ENCODE data around the gene CDH10. TPM values are rescaled to one million over a fixed set of nuclear protein-coding genes. Genes with fewer than 3 reads are reported as not detected.

The CDH10 gene
- total and polyA plus RNA-seq, 2 of the 4 experiments (the other 2 are of a cell fraction): 0.18 to 0.21 TPM

GRCh38 chr5:24632353-24632752 is 12.4 kb downstream of the CDH10 start:
- Histone ChIP-seq H4K91ac (ENCODE audit: insufficient read depth, low read depth, low read length) (no peak overlapping the region), H3K9me3 (ENCODE audit: control insufficient read depth, insufficient read depth, low read length) (no peaks in the 10 kb centered on the region), H3K56ac (ENCODE audit: extremely low read depth, insufficient read depth, low read length) (no peak overlapping the region), H3K79me1 (ENCODE audit: low read depth in 1 of 2, low read length in 2 of 2) (no peaks in the 10 kb centered on the region), H3K23ac (ENCODE audit: low read depth, low read length) (no peak overlapping the region), H3K4me2 (ENCODE audit: low read depth, low read length) (no peak overlapping the region), H4K20me1 (ENCODE audit: insufficient read depth, low read length) (no peaks in the 10 kb centered on the region), H2BK20ac (ENCODE audit: low read depth, low read length) (no peak overlapping the region), H3K36me3 (ENCODE audit: control insufficient read depth, insufficient read depth, low read length) (no peaks in the 10 kb centered on the region), H3K4me1 (ENCODE audit: control insufficient read depth, insufficient read depth, low read length) (no peaks in the 10 kb centered on the region), H4K5ac (ENCODE audit: low read depth, low read length) (no peak overlapping the region), H3K27ac (ENCODE audit: insufficient read depth, low read length) (no peak overlapping the region), H2BK5ac (ENCODE audit: low read depth, low read length, poor library complexity, severe bottlenecking) (no peak overlapping the region), H2BK15ac (ENCODE audit: low read depth, low read length) (no peak overlapping the region), H2AFZ (replicated peaks; ENCODE audit: low read length, poor library complexity) (no peak overlapping the region), H2AK9ac (replicated peaks; ENCODE audit: low read depth, low read length, poor library complexity) (no peak overlapping the region), H2AK5ac (ENCODE audit: low read depth, low read length) (no peak overlapping the region), H3K4me3 (ENCODE audit: insufficient read depth, low read depth, low read length) (no peak overlapping the region), H3K9ac (ENCODE audit: low read depth, low read length) (no peak overlapping the region), H2BK120ac (ENCODE audit: low read depth, low read length) (no peak overlapping the region), H3K27me3 (ENCODE audit: control insufficient read depth, insufficient read depth, low read length) (no peaks in the 10 kb centered on the region), H3K4ac (ENCODE audit: low read depth, low read length) (no peak overlapping the region), H3K14ac (replicated peaks; ENCODE audit: low read depth, low read length) (no peak overlapping the region), H3K18ac (ENCODE audit: low read depth, low read length) (no peak overlapping the region), H3K9me1 (ENCODE audit: insufficient read depth, low read length) (no peaks in the 10 kb centered on the region), H4K8ac (ENCODE audit: low read depth in 2 of 2, low read length in 2 of 2) (no peak overlapping the region)
- in situ Hi-C loops (cut with MboI; ENCODE audit: low sequenced_read_pairs): no loop called here
- no TSS peak for BruUV-seq (replicated peaks)
- intact Hi-C loops (cut with micrococcal nuclease): no loop called here
- DNase-seq: no peak
- no peak for ATAC-seq (ENCODE audit: low read depth)
- POLR2A ChIA-PET (ENCODE audit: unreplicated experiment): no interaction called here
- no peak for TF ChIP-seq RCOR1 (IDR thresholded peaks at IDR 0.05; ENCODE audit: insufficient replicate concordance, low read length)
- no peak for TF ChIP-seq MXI1 (IDR thresholded peaks at IDR 0.05; ENCODE audit: borderline replicate concordance, low read depth, low read length)
- TF ChIP-seq RFX5 (IDR thresholded peaks at IDR 0.05; ENCODE audit: low read depth, low read length): no peak
- TF ChIP-seq MAFK (IDR thresholded peaks at IDR 0.05; ENCODE audit: low read depth, low read length): no peak
- TF ChIP-seq, protein P1, sequence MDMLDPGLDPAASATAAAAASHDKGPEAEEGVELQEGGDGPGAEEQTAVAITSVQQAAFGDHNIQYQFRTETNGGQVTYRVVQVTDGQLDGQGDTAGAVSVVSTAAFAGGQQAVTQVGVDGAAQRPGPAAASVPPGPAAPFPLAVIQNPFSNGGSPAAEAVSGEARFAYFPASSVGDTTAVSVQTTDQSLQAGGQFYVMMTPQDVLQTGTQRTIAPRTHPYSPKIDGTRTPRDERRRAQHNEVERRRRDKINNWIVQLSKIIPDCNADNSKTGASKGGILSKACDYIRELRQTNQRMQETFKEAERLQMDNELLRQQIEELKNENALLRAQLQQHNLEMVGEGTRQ (IDR thresholded peaks at IDR 0.05; ENCODE audit: low read depth, low read length): no peak
- no peak for TF ChIP-seq FOS (IDR thresholded peaks at IDR 0.05; ENCODE audit: low read depth, low read length)
- TF ChIP-seq CEBPB (IDR thresholded peaks at IDR 0.05; ENCODE audit: low read depth, low read length): no peak
- TF ChIP-seq MAZ (IDR thresholded peaks at IDR 0.05; ENCODE audit: borderline replicate concordance, low read depth, low read length): no peak
- TF ChIP-seq BHLHE40 (IDR thresholded peaks at IDR 0.05; ENCODE audit: low read depth, low read length): no peak
- TF ChIP-seq NFE2L2 (IDR thresholded peaks at IDR 0.05; ENCODE audit: low read depth, low read length): no peak
- no peak for TF ChIP-seq RAD21 (IDR thresholded peaks at IDR 0.05; ENCODE audit: low read length)
- TF ChIP-seq SMC3 (IDR thresholded peaks at IDR 0.05; ENCODE audit: low read depth, low read length): no peak
- TF ChIP-seq, protein P2, sequence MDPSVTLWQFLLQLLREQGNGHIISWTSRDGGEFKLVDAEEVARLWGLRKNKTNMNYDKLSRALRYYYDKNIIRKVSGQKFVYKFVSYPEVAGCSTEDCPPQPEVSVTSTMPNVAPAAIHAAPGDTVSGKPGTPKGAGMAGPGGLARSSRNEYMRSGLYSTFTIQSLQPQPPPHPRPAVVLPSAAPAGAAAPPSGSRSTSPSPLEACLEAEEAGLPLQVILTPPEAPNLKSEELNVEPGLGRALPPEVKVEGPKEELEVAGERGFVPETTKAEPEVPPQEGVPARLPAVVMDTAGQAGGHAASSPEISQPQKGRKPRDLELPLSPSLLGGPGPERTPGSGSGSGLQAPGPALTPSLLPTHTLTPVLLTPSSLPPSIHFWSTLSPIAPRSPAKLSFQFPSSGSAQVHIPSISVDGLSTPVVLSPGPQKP (IDR thresholded peaks at IDR 0.05; ENCODE audit: borderline replicate concordance, low read depth, low read length): no peak
- TF ChIP-seq CTCF (conservative IDR thresholded peaks at IDR 0.05; ENCODE audit: low read depth, low read length): no peak
- no peak for TF ChIP-seq CHD1 (IDR thresholded peaks at IDR 0.05; ENCODE audit: low read depth, low read length)
- TF ChIP-seq POLR2A (IDR thresholded peaks at IDR 0.05; ENCODE audit: low read depth, low read length): no peak
- dilution Hi-C loops (cut with HindIII; ENCODE audit: low sequenced_read_pairs, unreplicated experiment): no loop called here
- CTCF ChIA-PET: no interaction called here

Data from IMR-90 (cell line).